Activated naive CD4-positive, alpha-beta T cell treated with anti-CD3 and anti-CD28 coated beads, Interleukin-2, amount 10 ng/mL, durations not matched to agents 7 days and 5 days (primary cell): ENCODE measurements around the gene JAKMIP1.
"Not testable (repeated sequence)": the region's sequence is repeated elsewhere in the genome, so short reads cannot be mapped to it uniquely, and the experiment has no call there.

Experiments used
- CTCF ChIA-PET: fragments of 350-600 bp; sonication (Branson Sonifier 250); formaldehyde crosslinking; loops from one replicate; lab custom pipeline; 2021; ENCODE audit warnings: antibody characterized with exemption; lab: Charles Lee
- DNase-seq: peaks from one replicate; pipeline ENCODE4 v3.0.0-alpha.2; 2020
- H3K27ac Mint-ChIP-seq: one replicate; pipeline ENCODE4 v1.8.0; 2021; ENCODE audit warnings: mild to moderate bottlenecking, moderate library complexity, mixed read lengths
- H3K27me3 Mint-ChIP-seq: one replicate; pipeline ENCODE4 v1.8.0; 2021; ENCODE audit warnings: mild to moderate bottlenecking, mixed read lengths
- H3K36me3 Mint-ChIP-seq: one replicate; pipeline ENCODE4 v1.8.0; 2021; ENCODE audit warnings: mixed read lengths
- H3K4me1 Mint-ChIP-seq: one replicate; pipeline ENCODE4 v1.8.0; 2021; ENCODE audit warnings: mixed read lengths
- H3K4me3 Mint-ChIP-seq: one replicate; pipeline ENCODE4 v1.8.0; 2021; ENCODE audit warnings: mild to moderate bottlenecking, moderate library complexity, mixed read lengths
- H3K9me3 Mint-ChIP-seq: one replicate; pipeline ENCODE4 v1.8.0; 2021; ENCODE audit warnings: mixed read lengths

Gene JAKMIP1

GRCh38 chr4:6221851-6222760 lies 21.8 kb upstream of the JAKMIP1 start:
- CTCF ChIA-PET, result no interaction called here
- peaks cover 52% of the 10 kb centered on the region for H3K27me3 Mint-ChIP-seq
- H3K9me3 Mint-ChIP-seq, result peaks cover 9% of the 10 kb centered on the region
- peak; percentile 15 for DNase-seq
- H3K27ac Mint-ChIP-seq, result no peak overlapping the region
- no peaks in the 10 kb centered on the region for H3K36me3 Mint-ChIP-seq
- H3K4me3 Mint-ChIP-seq, result no peak overlapping the region
- no peaks in the 10 kb centered on the region for H3K4me1 Mint-ChIP-seq

- Mint-ChIP-seq H3K9me3 (peaks cover 9% of the 10 kb centered on the region), H3K4me1 (no peaks in the 10 kb centered on the region), H3K4me3 (no peak overlapping the region), H3K27me3 (peaks cover 53% of the 10 kb centered on the region), H3K27ac (no peak overlapping the region), H3K36me3 (no peaks in the 10 kb centered on the region)
- CTCF ChIA-PET, result no interaction called here
- DNase-seq, result peak; percentile 11
These were observed 21.0 kb upstream of the JAKMIP1 start for GRCh38 chr4:6221301-6221850.

GRCh38 chr4:6217716-6218381 lies 17.5 kb upstream of the JAKMIP1 start:
- peaks cover 36% of the 10 kb centered on the region for H3K27me3 Mint-ChIP-seq
- CTCF ChIA-PET, result no interaction called here
- H3K4me3 Mint-ChIP-seq, result no peak overlapping the region
- no peaks in the 10 kb centered on the region for H3K36me3 Mint-ChIP-seq
- H3K9me3 Mint-ChIP-seq, result peaks cover 9% of the 10 kb centered on the region
- DNase-seq, result no peak
- H3K27ac Mint-ChIP-seq, result no peak overlapping the region
- H3K4me1 Mint-ChIP-seq, result no peaks in the 10 kb centered on the region

- peaks cover 30% of the 10 kb centered on the region for H3K27me3 Mint-ChIP-seq
- no peak overlapping the region for H3K4me3 Mint-ChIP-seq
These were observed 16.2 kb upstream of the JAKMIP1 start for GRCh38 chr4:6216588-6216987.

GRCh38 chr4:6209921-6210320 lies 9.6 kb upstream of the JAKMIP1 start:
- H3K9me3 Mint-ChIP-seq, result no peaks in the 10 kb centered on the region
- H3K4me3 Mint-ChIP-seq, result no peak overlapping the region
- no peak for DNase-seq
- no peaks in the 10 kb centered on the region for H3K36me3 Mint-ChIP-seq
- H3K4me1 Mint-ChIP-seq, result no peaks in the 10 kb centered on the region
- H3K27ac Mint-ChIP-seq, result no peak overlapping the region
- CTCF ChIA-PET, result no interaction called here
- H3K27me3 Mint-ChIP-seq, result peaks cover 32% of the 10 kb centered on the region

More at GRCh38 chr4:6216588-6216987, 16.2 kb upstream of the JAKMIP1 start:
- DNase-seq, result no peak
- H3K36me3 Mint-ChIP-seq, result no peaks in the 10 kb centered on the region
- no peaks in the 10 kb centered on the region for H3K4me1 Mint-ChIP-seq
- H3K9me3 Mint-ChIP-seq, result peaks cover 5% of the 10 kb centered on the region
- CTCF ChIA-PET, result no interaction called here
- H3K27ac Mint-ChIP-seq, result no peak overlapping the region

GRCh38 chr4:6209291-6209690 lies 8.9 kb upstream of the JAKMIP1 start:
- peaks cover 34% of the 10 kb centered on the region for H3K27me3 Mint-ChIP-seq
- CTCF ChIA-PET, H3K9me3 Mint-ChIP-seq, H3K36me3 Mint-ChIP-seq, DNase-seq, H3K27ac Mint-ChIP-seq, H3K4me1 Mint-ChIP-seq, H3K4me3 Mint-ChIP-seq: not testable (repeated sequence)

GRCh38 chr4:6208416-6208815 lies 8.1 kb upstream of the JAKMIP1 start:
- no peak overlapping the region for H3K27ac Mint-ChIP-seq
- H3K36me3 Mint-ChIP-seq, result no peaks in the 10 kb centered on the region
- CTCF ChIA-PET, result no interaction called here
- no peaks in the 10 kb centered on the region for H3K4me1 Mint-ChIP-seq
- H3K4me3 Mint-ChIP-seq, result no peak overlapping the region
- H3K27me3 Mint-ChIP-seq, result peaks cover 40% of the 10 kb centered on the region
- no peak for DNase-seq
- no peaks in the 10 kb centered on the region for H3K9me3 Mint-ChIP-seq

GRCh38 chr4:6207602-6208001 lies 7.3 kb upstream of the JAKMIP1 start:
- no peaks in the 10 kb centered on the region for H3K36me3 Mint-ChIP-seq
- H3K4me1 Mint-ChIP-seq, result no peaks in the 10 kb centered on the region
- no peak overlapping the region for H3K27ac Mint-ChIP-seq
- no peak overlapping the region for H3K4me3 Mint-ChIP-seq
- H3K27me3 Mint-ChIP-seq, result peaks cover 46% of the 10 kb centered on the region
- CTCF ChIA-PET, result no interaction called here
- H3K9me3 Mint-ChIP-seq, result no peaks in the 10 kb centered on the region
- no peak for DNase-seq

- no peak overlapping the region for H3K4me3 Mint-ChIP-seq
- no peak overlapping the region for H3K27ac Mint-ChIP-seq
- no peak for DNase-seq
- no peaks in the 10 kb centered on the region for H3K4me1 Mint-ChIP-seq
- CTCF ChIA-PET, result interaction anchor here (0.7 kb wide), 1 partner anchor 14 kb away, joined by 3 read pairs; no protein-coding TSS in a partner anchor
- H3K9me3 Mint-ChIP-seq, result no peaks in the 10 kb centered on the region
- H3K27me3 Mint-ChIP-seq, result peaks cover 53% of the 10 kb centered on the region
- H3K36me3 Mint-ChIP-seq, result no peaks in the 10 kb centered on the region
These were observed 6.5 kb upstream of the JAKMIP1 start for GRCh38 chr4:6206771-6207290.

- Mint-ChIP-seq H3K27me3 (peaks cover 62% of the 10 kb centered on the region), H3K27ac (no peak overlapping the region), H3K4me3 (no peak overlapping the region), H3K4me1 (peaks cover 7% of the 10 kb centered on the region), H3K9me3 (peaks cover 7% of the 10 kb centered on the region), H3K36me3 (peaks cover 2% of the 10 kb centered on the region)
- no peak for DNase-seq
- CTCF ChIA-PET, result interaction anchor here (0.7 kb wide), 1 partner anchor 13 kb away, joined by 3 read pairs; no protein-coding TSS in a partner anchor
These were observed 5.6 kb upstream of the JAKMIP1 start for GRCh38 chr4:6205973-6206372.

- CTCF ChIA-PET, result no interaction called here
- Mint-ChIP-seq H3K27me3 (peaks cover 66% of the 10 kb centered on the region), H3K4me1 (peaks cover 9% of the 10 kb centered on the region), H3K9me3 (peaks cover 8% of the 10 kb centered on the region), H3K4me3 (no peak overlapping the region), H3K36me3 (peaks cover 2% of the 10 kb centered on the region), H3K27ac (no peak overlapping the region)
- DNase-seq, result no peak
These were observed 5.2 kb upstream of the JAKMIP1 start for GRCh38 chr4:6205567-6205931.

- no peak for DNase-seq
- H3K27me3 Mint-ChIP-seq, result peaks cover 69% of the 10 kb centered on the region
- no peak overlapping the region for H3K4me3 Mint-ChIP-seq
- H3K36me3 Mint-ChIP-seq, result peaks cover 2% of the 10 kb centered on the region
- H3K9me3 Mint-ChIP-seq, result peaks cover 8% of the 10 kb centered on the region
- H3K27ac Mint-ChIP-seq, result no peak overlapping the region
- peaks cover 11% of the 10 kb centered on the region for H3K4me1 Mint-ChIP-seq
- CTCF ChIA-PET, result no interaction called here
These were observed 4.7 kb upstream of the JAKMIP1 start for GRCh38 chr4:6204871-6205566.

GRCh38 chr4:6204098-6204497 lies 3.7 kb upstream of the JAKMIP1 start:
- peaks cover 2% of the 10 kb centered on the region for H3K36me3 Mint-ChIP-seq
- H3K27ac Mint-ChIP-seq, result no peak overlapping the region
- no peak overlapping the region for H3K4me3 Mint-ChIP-seq
- no peak for DNase-seq
- peaks cover 11% of the 10 kb centered on the region for H3K4me1 Mint-ChIP-seq
- peaks cover 75% of the 10 kb centered on the region for H3K27me3 Mint-ChIP-seq
- CTCF ChIA-PET, result no interaction called here
- H3K9me3 Mint-ChIP-seq, result peaks cover 8% of the 10 kb centered on the region
